Kidney epithelial cell (primary cell): ENCODE results near the gene CFAP58. TPM values are rescaled to one million over a fixed set of nuclear protein-coding genes. Genes with fewer than 3 reads are reported as not detected.

ENCODE experiments used
- DNase-seq: peaks from one replicate; pipeline ENCODE4 v3.0.0-alpha.2; 2010; ENCODE audit warnings: low read depth
- H3K27me3 ChIP-seq: 2 replicates; pipeline ENCODE4 v1.6.0; 2011; ENCODE audit warnings: low read length; ENCODE audit not compliant: control insufficient read depth, insufficient read depth
- H3K36me3 ChIP-seq: 2 replicates; pipeline ENCODE4 v1.5.1; 2011; ENCODE audit warnings: low read length; ENCODE audit not compliant: control insufficient read depth, insufficient read depth
- H3K4me3 ChIP-seq: 2 replicates; pipeline ENCODE4 v1.5.1; 2011; ENCODE audit warnings: low read depth, mild to moderate bottlenecking, control low read depth, low read length
- total RNA-seq: library from RNA; depleted of rRNA; stranded (reverse); fragments of >200 nt; gene quantifications from 2 replicates; pipeline ENCODE4 v1.2.3, GENCODE V29; 2015
- TF ChIP-seq, protein P1 (sequence below): IDR thresholded peaks from 2 replicates; pipeline ENCODE4 v1.5.1; 2011; ENCODE audit warnings: mild to moderate bottlenecking, moderate library complexity, low read length, control low read depth, inconsistent platforms; ENCODE audit not compliant: insufficient read depth, poor library complexity, severe bottlenecking

CFAP58 gene
- total RNA-seq, 1 donor from 2014 or later, result 0.75 TPM

DNA sequence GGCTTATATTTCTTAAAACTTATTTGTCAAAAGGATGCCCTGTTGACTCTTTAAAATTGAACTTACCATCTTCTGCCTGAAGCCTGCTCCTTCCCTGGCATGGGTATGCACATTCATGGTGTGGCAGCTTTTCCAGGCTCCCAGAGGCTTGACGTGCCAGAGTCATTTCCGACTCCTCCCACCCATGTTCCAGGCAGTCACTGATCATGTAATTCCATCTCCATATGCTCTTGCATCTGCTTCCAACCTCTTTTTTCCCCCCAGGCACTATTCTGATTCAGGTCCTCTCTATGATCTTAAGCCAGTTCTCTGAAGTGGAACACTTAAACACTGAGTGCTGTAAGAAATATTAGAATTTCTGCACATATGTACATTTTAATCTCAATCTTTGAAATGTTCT is 82.2 kb downstream of the CFAP58 start:
- TF ChIP-seq, protein P1, sequence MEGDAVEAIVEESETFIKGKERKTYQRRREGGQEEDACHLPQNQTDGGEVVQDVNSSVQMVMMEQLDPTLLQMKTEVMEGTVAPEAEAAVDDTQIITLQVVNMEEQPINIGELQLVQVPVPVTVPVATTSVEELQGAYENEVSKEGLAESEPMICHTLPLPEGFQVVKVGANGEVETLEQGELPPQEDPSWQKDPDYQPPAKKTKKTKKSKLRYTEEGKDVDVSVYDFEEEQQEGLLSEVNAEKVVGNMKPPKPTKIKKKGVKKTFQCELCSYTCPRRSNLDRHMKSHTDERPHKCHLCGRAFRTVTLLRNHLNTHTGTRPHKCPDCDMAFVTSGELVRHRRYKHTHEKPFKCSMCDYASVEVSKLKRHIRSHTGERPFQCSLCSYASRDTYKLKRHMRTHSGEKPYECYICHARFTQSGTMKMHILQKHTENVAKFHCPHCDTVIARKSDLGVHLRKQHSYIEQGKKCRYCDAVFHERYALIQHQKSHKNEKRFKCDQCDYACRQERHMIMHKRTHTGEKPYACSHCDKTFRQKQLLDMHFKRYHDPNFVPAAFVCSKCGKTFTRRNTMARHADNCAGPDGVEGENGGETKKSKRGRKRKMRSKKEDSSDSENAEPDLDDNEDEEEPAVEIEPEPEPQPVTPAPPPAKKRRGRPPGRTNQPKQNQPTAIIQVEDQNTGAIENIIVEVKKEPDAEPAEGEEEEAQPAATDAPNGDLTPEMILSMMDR, result no peak
- no peaks in the 10 kb centered on the region for H3K27me3 ChIP-seq
- H3K4me3 ChIP-seq, result no peak overlapping the region
- no peaks in the 10 kb centered on the region for H3K36me3 ChIP-seq
- DNase-seq, result no peak

DNA sequence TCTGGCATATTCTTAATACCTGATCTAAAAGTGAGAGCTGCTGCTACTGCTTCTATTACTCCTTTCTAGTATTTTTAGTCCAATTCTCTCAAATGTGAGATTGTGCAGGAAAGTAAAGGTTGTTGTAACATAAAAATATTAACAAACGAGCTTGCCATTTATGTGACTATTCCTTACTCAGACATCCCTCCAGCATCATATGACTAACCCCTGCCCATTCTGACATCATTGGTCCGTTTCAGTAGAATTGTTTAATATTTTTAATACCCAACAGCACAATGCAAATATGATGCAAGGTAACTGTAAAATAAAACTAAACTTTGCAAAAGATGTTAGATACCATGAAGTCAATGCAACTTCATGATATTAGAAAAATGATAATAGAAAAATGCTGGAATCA is 83.6 kb downstream of the CFAP58 start:
- DNase-seq, result no peak
- TF ChIP-seq, protein P1, result no peak
- Histone ChIP-seq H3K27me3 (no peaks in the 10 kb centered on the region), H3K4me3 (no peak overlapping the region), H3K36me3 (no peaks in the 10 kb centered on the region)

DNA sequence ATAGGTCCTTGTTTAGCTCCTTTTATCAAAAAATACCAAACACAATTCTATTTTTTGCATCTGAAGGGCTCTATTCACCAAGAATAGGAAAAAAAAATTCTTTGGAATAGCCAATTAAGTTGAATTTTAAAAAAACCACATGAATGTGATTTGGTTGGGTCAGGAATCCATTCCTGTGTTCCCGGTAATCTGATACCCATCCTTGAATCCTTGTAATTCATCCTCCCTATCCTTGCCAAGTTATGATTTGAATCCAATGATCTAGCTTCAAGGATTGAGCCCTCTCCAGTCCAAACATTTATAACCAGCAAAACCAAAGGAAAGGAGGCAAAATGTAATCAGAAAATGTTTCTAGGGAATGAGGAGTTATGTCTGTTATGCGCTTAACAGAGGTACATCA is 86.6 kb downstream of the CFAP58 start:
- Histone ChIP-seq H3K27me3 (no peaks in the 10 kb centered on the region), H3K4me3 (no peak overlapping the region), H3K36me3 (no peaks in the 10 kb centered on the region)
- no peak for DNase-seq
- TF ChIP-seq, protein P1, result no peak

DNA sequence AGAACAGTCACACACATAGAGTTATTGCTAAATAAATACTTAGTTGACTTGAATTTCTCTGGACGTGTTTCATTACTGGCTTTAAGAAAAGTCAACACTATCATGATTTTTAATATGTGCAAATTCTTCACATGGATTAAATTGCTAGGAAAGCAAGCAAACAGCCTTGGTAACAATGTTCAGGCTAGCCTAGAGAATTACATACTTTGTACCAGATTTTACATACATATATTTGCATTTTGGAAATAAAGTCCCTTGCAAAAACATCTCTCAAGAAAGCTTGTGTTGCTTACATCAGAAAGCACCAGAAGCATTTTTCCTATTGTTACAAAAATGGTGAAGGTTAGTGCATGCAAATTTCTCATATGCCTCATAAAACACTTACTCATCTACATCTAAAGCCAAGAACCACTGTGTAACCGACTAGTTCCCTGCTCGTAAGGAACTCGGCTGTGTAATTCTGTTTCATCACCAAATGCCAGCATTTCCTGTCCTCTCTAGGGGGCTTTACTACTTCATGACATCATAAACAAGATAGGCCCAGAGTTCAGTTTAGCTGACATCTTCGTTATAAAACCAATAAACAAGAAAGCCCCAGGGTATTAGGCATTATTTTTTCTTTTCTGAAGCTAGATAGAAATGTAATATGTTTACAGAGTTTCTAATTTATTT is 87.8 kb downstream of the CFAP58 start:
- Histone ChIP-seq H3K4me3 (no peak overlapping the region), H3K36me3 (no peaks in the 10 kb centered on the region), H3K27me3 (no peaks in the 10 kb centered on the region)
- peak; percentile 83 for DNase-seq
- TF ChIP-seq, protein P1, result no peak

DNA sequence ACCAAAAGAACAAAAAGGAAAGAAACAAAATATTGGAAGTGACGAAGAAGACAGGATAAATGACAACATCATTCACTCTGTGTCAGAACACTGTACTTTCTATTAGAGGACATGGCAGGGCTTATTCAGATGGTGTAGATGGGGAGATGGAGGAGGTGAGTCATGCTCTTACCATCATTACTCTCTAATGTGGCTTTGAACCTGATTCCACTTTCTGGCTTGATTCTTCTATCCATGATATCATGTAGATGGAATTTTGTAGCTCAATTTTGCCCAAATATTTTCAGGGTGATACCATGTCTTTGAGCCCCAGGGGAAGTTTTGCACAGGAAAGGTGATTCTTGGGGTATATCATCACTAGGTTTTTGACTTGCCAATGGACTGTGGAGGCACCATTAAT is 91.7 kb downstream of the CFAP58 start:
- H3K36me3 ChIP-seq, result no peaks in the 10 kb centered on the region
- no peak overlapping the region for H3K4me3 ChIP-seq
- peak; percentile 64 for DNase-seq
- TF ChIP-seq, protein P1, result no peak
- no peaks in the 10 kb centered on the region for H3K27me3 ChIP-seq

DNA sequence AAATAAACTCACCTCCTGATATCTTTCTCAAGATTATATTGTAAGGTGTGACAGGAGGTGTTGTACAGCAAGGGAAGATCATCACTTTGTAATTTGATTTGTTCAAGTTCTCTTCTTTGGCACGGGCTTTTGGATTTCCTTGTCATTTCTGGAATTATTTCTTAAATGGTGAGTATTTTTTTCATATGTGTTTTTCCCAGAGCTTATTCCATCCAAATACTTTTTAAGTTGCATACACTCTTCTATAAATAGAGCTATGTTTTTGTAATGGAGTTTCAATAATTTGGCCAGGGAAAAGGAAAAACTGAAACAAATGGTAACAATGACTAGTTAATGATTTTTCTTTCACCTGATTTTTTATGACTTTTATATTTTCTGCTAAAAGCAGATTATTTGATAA is 92.5 kb downstream of the CFAP58 start:
- no peak for DNase-seq
- no peaks in the 10 kb centered on the region for H3K36me3 ChIP-seq
- no peak overlapping the region for H3K4me3 ChIP-seq
- no peaks in the 10 kb centered on the region for H3K27me3 ChIP-seq
- TF ChIP-seq, protein P1, result no peak
